Esophagus squamous epithelium (tissue), 4 donors: ENCODE results near the gene ZNF300.

Experiments used
- POLR2A ChIP-seq, 4 donors: fragments of 450-650 bp; IDR thresholded peaks; one replicate each; pipeline ENCODE4 v1.6.1; 2017; ENCODE audit warnings: antibody characterized with exemption in 4 of 4, mild to moderate bottlenecking in 4 of 4, moderate library complexity in 3 of 4
- TF ChIP-seq, protein P1 (sequence below), 6 experiments: fragments of 450-650 bp in 4 of 6; fragments of 200-600 bp in 2 of 6; sonication (generic) in 2 of 6; IDR thresholded peaks; one replicate each; pipeline ENCODE4 v1.5.1; 2016 to 2019; ENCODE audit warnings: antibody characterized with exemption in 6 of 6, mild to moderate bottlenecking in 4 of 6, moderate library complexity in 4 of 6

GRCh38 chr5:150931368-150931965 is 26.7 kb upstream of the ZNF300 start:
- TF ChIP-seq, protein P1, sequence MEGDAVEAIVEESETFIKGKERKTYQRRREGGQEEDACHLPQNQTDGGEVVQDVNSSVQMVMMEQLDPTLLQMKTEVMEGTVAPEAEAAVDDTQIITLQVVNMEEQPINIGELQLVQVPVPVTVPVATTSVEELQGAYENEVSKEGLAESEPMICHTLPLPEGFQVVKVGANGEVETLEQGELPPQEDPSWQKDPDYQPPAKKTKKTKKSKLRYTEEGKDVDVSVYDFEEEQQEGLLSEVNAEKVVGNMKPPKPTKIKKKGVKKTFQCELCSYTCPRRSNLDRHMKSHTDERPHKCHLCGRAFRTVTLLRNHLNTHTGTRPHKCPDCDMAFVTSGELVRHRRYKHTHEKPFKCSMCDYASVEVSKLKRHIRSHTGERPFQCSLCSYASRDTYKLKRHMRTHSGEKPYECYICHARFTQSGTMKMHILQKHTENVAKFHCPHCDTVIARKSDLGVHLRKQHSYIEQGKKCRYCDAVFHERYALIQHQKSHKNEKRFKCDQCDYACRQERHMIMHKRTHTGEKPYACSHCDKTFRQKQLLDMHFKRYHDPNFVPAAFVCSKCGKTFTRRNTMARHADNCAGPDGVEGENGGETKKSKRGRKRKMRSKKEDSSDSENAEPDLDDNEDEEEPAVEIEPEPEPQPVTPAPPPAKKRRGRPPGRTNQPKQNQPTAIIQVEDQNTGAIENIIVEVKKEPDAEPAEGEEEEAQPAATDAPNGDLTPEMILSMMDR (IDR thresholded peaks at IDR 0.05) = no peak
- no peak for TF ChIP-seq POLR2A (IDR thresholded peaks at IDR 0.05)
